ENCODE measurements around the gene ZNF444.
A peak's percentile ranks its signal among the peaks of the same experiment; 100 is the strongest.
"Not testable (repeated sequence)": the region's sequence is repeated elsewhere in the genome, so short reads cannot be mapped to it uniquely, and the experiment has no call there.

The ZNF444 gene

DNA sequence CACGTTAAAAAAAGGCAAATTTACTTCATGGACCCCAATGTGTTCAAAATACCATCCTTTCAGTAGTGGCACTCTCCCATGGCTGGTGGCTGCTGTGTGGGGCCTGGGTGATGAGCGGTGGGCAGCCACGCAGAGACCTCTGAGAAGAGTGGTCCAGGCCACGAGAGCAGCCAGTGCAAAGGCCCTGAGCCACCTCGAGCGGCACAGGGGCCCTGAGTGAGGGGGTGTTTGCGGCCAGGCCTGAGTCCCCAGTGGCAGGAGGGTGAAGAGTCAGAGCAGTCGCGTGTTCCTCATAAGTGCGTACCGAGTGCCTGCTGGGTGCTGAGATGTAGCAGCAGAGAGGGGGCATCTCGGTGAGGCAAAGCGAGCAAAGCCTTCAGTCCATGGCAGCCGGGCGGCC is 7.0 kb downstream of the ZNF444 start:
- no peak for DNase-seq

DNA sequence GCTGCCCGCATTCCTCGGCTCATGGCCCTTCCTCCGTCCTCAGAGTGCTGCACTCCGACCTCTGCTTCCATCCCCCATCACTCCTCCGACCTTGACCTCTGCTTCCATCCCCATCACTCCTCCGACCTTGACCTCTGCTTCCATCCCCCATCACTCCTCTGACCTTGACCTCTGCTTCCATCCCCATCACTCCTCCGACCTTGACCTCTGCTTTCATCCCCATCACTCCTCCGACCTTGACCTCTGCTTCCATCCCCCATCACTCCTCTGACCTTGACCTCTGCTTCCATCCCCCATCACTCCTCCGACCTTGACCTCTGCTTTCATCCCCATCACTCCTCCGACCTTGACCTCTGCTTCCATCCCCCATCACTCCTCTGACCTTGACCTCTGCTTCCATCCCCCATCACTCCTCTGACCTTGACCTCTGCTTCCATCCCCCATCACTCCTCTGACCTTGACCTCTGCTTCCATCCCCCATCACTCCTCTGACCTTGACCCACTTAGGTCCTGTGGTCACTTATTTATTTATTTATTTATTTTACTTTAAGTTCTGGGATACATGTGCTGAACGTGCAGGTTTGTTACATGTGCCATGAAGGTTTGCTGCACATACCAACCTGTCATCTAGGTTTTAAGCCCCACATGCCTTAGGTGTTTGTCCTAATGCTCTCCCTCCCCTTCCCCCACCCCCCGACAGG is 8.0 kb downstream of the ZNF444 start:
- not testable (repeated sequence) for DNase-seq

- DNase-seq, result no peak
Measured at GRCh38 chr19:56149656-56150038, 8.6 kb downstream of the ZNF444 start.

DNA sequence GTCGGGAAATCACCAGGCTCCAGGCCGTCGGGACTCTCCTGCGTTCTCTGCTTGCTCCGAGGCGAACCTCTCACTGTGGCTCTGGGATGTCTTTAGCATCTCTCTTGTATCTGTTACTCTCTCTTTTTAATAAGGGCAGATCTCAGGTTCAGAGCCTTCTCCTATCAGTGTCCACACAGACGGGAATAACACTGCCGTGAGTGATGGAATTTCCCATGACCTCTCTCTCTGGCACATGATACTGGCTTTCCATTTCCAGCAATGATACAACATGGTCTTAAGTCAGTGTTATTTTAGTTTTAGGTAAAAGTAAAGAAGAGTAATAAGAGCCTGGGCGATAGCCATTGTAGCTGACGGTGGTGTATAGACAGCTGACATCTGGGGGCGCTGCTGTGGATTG is 9.3 kb downstream of the ZNF444 start:
- no peak for DNase-seq

GRCh38 chr19:56152644-56153043 is 11.6 kb downstream of the ZNF444 start:
- DNase-seq, result no peak

DNA sequence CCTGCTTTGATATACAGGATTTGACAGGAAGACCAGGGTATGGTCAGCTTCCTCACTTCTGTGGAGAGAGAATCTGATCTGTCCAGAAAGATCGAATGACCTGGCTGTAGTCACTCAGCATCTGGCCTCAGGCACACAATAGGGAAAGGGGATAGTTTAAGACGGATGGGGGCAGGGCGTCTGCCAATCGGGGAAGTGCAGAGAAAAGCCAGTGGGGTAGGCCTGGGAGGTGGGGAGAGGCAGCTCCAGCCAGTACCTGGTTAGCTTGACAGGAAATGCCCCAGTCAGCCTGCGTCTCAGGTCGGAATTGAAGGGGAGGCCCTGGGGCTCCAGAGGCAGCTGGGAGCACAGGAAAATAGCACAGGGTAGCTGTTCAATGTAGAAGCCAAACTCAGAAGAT is 12.4 kb downstream of the ZNF444 start:
- DNase-seq, result no peak

- no peak for DNase-seq
Measured at GRCh38 chr19:56155124-56155687, 14.1 kb downstream of the ZNF444 start.

DNA sequence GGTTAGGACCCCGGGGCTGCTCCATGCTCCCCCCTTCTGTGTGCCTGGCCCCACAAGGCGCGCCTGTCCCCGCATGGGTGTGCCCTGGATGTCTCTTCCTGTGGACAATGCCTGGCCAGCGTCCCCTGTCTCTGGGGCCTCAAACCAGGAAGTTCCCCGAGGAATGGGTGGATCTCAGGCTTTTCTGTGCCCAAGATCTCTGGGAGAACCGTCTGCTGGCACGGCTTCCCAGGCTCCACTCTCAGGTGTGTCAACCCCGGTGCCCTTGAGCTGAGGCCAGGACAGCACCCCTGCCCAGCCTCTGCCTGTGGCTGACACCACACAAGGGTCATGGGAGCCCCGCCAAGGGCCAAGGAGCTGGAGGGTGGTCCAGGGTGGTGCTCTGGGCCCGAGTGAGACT is 15.7 kb downstream of the ZNF444 start:
- DNase-seq, result no peak

DNA sequence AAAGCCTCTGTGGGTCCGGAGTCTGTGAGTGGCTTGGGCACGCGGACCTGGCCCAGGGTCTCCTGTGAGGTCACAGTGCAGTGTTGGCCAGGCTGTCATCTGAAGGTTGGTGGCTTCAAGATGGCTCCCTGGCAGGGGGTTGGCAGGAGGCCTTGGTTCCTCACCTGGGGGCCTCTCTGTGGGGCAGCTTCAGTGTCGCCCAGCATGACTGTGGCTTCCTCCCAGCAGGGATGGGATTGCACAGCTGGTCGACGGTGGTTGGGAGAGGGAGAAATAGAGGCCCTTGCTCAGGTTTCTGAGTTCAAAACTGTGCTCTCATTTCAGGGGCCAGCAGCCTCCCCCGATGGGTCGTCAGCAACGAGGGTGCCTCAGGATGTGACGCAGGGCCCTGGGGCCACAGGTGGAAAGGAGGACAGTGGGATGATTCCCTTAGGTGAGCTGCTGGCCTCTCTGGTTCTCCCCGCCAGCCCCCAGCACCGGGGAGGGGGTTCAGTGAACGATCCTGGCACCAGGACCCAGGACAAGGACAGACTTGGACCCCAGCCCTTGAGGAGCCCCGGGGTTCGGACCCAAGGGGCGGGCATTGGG is 17.2 kb downstream of the ZNF444 start:
- DNase-seq, result no peak

DNA sequence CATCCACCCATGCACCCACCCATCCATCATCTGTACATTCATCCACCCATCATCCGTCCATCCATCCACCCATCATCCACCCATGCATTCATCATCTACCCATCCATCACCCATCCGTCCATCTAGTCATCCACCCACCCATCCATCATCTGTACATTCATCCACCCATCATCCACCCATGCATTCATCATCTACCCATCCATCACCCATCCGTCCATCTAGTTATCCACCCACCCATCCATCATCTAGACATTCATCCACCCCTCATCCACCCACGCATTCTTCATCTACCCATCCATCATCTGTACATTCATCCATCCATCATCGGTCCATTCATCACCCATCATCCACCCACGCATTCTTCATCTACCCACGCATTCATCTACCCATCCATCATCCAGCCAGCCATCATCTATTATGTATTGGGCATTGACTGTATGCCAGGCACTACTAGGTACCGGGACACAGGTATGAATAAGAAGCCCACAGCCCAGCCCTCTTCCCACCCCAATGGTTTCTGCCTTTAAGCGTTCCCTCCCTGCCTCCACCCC is 18.0 kb downstream of the ZNF444 start:
- no peak for DNase-seq

DNA sequence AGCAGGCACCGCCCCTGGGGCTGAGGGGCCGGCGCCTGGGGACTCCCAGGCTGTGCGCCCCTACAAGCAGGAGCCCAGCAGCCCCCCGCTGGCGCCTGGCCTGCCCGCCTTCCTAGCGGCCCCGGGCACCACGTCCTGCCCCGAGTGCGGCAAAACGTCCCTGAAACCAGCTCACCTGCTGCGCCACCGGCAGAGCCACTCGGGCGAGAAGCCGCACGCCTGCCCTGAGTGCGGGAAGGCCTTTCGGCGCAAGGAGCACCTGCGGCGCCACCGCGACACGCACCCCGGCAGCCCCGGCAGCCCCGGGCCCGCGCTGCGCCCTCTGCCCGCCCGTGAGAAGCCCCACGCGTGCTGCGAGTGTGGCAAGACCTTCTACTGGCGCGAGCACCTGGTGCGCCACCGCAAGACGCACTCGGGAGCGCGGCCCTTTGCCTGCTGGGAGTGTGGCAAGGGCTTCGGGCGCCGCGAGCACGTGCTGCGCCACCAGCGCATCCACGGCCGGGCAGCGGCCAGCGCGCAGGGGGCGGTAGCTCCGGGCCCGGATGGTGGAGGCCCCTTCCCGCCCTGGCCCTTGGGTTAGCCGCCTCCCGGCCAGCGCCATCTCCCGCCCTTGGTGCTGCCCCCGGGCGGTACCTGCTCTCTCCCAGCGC is 18.7 kb downstream of the ZNF444 start:
- no peak for DNase-seq

GRCh38 chr19:56161534-56161933 is 20.4 kb downstream of the ZNF444 start:
- DNase-seq, result no peak

DNA sequence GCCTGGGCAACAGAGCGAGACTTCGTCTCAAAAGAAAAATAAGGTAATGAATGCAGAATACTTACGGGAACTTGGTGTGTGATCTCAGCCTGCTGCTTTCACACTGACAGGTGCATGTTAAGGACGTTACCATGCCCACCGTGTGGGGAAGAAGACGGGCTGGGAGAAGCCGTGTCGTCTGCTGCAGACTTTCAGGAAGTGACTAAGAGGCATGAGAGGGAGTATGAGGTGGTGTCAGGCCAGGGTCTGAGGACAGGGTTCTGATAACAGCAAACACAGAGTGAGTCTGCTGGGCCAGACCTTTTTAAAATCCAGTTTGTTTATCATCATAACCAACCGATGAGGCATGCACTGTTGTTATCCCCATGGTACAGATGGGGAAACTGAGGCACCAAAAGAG is 21.2 kb downstream of the ZNF444 start:
- DNase-seq, result peak; percentile 10 to 50

DNA sequence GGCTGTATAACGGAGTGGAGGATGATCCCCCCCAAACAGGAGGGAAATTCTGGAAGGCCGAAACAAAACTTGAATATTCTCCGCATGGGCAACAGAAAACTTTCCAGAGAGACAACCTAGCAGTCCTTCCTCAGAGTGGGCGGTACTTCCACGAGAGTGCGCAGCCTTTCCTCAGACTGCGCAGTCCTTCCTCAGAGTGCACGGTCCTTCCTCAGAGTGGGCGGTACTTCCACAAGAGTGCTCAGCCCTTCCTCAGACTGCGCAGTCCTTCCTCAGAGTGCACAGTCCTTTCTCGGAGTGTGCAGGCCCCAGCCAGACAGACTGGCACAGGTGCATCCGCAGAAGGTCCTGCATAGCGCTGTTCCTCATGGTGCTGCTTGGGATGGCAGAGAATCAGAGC is 22.0 kb downstream of the ZNF444 start:
- no peak for DNase-seq

GRCh38 chr19:56167064-56167578 is 26.0 kb downstream of the ZNF444 start:
- DNase-seq, result no peak

GRCh38 chr19:56170261-56170660 is 29.2 kb downstream of the ZNF444 start:
- no peak for DNase-seq

DNA sequence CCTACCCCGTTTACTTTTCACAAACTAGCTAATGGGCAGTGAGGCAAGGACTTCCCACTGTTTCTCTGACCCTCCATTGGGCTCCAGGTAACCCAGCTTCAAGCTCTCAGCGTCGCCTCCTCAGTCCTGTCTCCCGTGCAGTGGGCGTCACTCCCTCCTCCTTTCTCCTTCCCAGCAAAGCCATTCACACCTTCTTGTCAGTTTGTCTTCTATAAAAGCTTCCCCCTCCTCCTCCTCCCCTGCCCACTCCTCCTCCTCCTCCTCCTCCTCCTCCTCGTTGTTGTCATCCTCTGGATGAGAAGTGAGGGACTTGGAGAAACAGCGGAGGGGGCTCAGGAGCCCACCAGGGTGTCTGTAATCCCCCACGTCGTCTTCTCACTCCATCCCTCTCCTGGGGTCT is 33.0 kb downstream of the ZNF444 start:
- DNase-seq, result no peak

- DNase-seq, result no peak
Measured at GRCh38 chr19:56174550-56174949, 33.5 kb downstream of the ZNF444 start.

DNA sequence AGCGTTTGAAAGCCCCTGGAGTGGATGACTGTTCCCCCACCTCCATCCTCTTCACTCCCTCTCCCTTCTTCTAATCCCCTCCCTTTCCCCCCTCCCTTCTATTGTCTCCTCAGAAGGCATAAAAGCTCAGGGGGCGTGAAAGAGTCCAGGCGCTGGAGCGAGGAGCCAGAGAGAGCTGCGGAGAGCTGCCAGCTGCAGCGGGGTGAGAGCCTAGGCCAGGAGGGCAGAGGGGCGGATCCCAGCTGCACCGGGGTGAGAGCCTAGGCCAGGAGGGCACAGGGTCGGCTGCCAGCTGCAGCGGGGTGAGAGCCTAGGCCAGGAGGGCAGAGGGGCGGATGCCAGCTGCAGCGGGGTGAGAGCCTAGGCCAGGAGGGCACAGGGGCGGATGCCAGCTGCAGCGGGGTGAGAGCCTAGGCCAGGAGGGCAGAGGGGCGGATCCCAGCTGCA is 34.8 kb downstream of the ZNF444 start, which contains the start of gene GALP:
GALP (plus strand) TSS at position 148 of the 447 bp plus-strand sequence. CDS start 1,101 bp downstream, outside the sequence.
- DNase-seq, result not testable (repeated sequence)

GRCh38 chr19:56176310-56176709 is 35.2 kb downstream of the ZNF444 start:
- DNase-seq, result not testable (repeated sequence)

GRCh38 chr19:56176881-56177280 is 35.8 kb downstream of the ZNF444 start:
- no peak for DNase-seq

DNA sequence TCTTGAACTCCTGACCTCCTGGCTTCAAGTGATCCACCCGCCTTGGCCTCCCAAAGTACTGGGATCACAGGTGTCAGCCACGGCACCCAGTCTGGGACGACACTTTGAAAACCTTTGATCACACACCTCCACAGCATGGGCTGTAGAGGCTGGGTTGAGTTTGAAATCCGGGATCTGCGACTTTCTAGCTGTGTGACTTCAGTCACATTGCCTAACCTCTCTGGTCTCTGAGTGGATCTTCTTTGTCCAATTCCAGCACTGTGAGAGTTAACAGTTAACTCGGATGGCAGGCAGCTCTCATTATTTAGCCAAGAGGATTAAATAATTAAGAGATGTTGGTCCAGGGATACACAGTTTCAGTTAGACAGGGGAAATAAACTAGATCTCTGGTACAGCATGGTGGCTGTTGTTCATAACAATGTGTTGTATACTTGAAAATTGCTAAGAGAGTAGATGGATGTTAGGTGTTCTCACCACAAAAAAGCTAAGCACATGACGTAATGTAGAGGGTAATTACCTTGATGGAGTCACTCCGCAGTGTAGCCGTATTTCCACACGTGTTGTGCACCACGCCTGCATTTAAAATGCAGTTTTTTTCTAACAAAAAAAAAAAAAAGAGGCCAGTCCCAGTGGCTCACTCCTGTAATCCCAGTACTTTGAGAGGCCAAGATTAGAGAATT is 36.6 kb downstream of the ZNF444 start:
- DNase-seq, result no peak

- DNase-seq, result no peak
Measured at GRCh38 chr19:56189785-56190184, 48.7 kb downstream of the ZNF444 start.

Measured in inflammatory macrophage treated with lipopolysaccharide for 1 hour (primary cell).